Breast epithelium (tissue), 3 donors: ENCODE results near the gene FMNL1.

Experiments
- CTCF ChIP-seq, 3 donors: fragments of 450-650 bp; IDR thresholded peaks; one replicate each; pipeline ENCODE4 v1.5.1; 2016 to 2017; ENCODE audit warnings: antibody characterized with exemption in 3 of 3, mild to moderate bottlenecking in 3 of 3, moderate library complexity in 3 of 3
- POLR2A ChIP-seq: fragments of 450-650 bp; IDR thresholded peaks from one replicate; pipeline ENCODE4 v1.6.1; 2016; ENCODE audit warnings: antibody characterized with exemption, mild to moderate bottlenecking, moderate library complexity
- POLR2AphosphoS5 ChIP-seq, 3 donors: sonication (generic); formaldehyde crosslinking; IDR thresholded peaks; one replicate each; pipeline ENCODE4 v1.6.1; 2017; ENCODE audit warnings: antibody characterized with exemption in 3 of 3

GRCh38 chr17:45222996-45223538, 1.4 kb downstream of the FMNL1 start:
- TF ChIP-seq POLR2A (no peak), CTCF (IDR thresholded peaks at IDR 0.05) (no peak), POLR2AphosphoS5 (IDR thresholded peaks at IDR 0.05) (no peak)
